ENCODE measurements around the gene EPB41. TPM values are rescaled to one million over a fixed set of nuclear protein-coding genes. Genes with fewer than 3 reads are reported as not detected.

Gene EPB41
- total and polyA plus RNA-seq, 2 experiments from 2014 or later: 0.89 to 1.5 TPM

- Histone ChIP-seq H3F3A (ENCODE audit: insufficient read depth) (no peaks in the 10 kb centered on the region), H2AFZ (no peak overlapping the region), H3K27me3 (replicated peaks; ENCODE audit: insufficient read depth) (no peaks in the 10 kb centered on the region), H3K9me2 (ENCODE audit: insufficient read depth) (no peaks in the 10 kb centered on the region), H3K4me3 (no peak overlapping the region), H3K79me2 (ENCODE audit: insufficient read depth) (no peaks in the 10 kb centered on the region), H3K9ac (no peak overlapping the region), H4K20me1 (ENCODE audit: insufficient read depth) (no peaks in the 10 kb centered on the region), H3K4me2 (ENCODE audit: unreplicated experiment) (no peak overlapping the region), H3K27ac (no peak overlapping the region), H3K9me3 (ENCODE audit: low read depth) (no peaks in the 10 kb centered on the region), H3K36me3 (ENCODE audit: low read depth) (no peaks in the 10 kb centered on the region), H3K4me1 (ENCODE audit: insufficient read depth) (no peaks in the 10 kb centered on the region)
- TF ChIP-seq EZH2phosphoT487 (IDR thresholded peaks at IDR 0.05; ENCODE audit: insufficient read depth, low read depth): no peak
- TF ChIP-seq EZH2 (IDR thresholded peaks at IDR 0.05; ENCODE audit: insufficient read depth, poor library complexity, severe bottlenecking): no peak
- DNase-seq: no peak
- 87 to 93% methylated on average over 3 of the region's 3 CpGs for WGBS, 2 experiments (ENCODE audit: low coverage in 1 of 2, low lambda C conversion rate in 2 of 2, missing lambda C conversion rate in 2 of 2)
- in situ Hi-C loops (cut with MboI): no loop called here
These were observed 66.8 kb downstream of the EPB41 start for GRCh38 chr1:28981210-28981609.

DNA sequence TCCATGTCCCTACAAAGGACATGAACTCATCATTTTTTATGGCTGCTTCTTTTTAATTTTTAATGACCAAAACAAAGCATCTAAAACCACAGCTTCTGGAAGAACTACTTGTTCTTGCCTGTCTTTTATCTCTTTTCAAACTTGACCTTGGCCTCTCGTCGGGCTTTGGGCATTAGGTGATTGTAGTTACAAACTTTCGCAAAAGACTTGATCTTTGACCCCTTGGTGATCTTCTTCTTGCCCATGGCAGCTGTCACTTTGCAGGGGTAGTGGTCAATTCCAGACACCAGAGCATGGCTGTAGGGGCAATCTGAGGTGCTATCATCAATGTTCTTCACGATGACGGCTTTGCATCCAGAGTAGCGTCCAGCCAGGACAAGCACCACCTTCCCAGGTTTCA is 67.8 kb downstream of the EPB41 start:
- in situ Hi-C loops (cut with MboI): no loop called here
- H3K4me2 ChIP-seq (ENCODE audit: unreplicated experiment): no peak overlapping the region
- no peak for DNase-seq
- H3K9ac ChIP-seq: no peak overlapping the region
- no peaks in the 10 kb centered on the region for H3F3A ChIP-seq (ENCODE audit: insufficient read depth)
- H3K9me2 ChIP-seq (ENCODE audit: insufficient read depth): no peaks in the 10 kb centered on the region
- H2AFZ ChIP-seq: no peak overlapping the region
- 89 to 91% methylated on average over 6 of the region's 6 CpGs for WGBS, 2 experiments (ENCODE audit: low coverage in 1 of 2, low lambda C conversion rate in 2 of 2, missing lambda C conversion rate in 2 of 2)
- H3K27ac ChIP-seq: no peak overlapping the region
- H3K9me3 ChIP-seq (ENCODE audit: low read depth): no peaks in the 10 kb centered on the region
- H3K79me2 ChIP-seq (ENCODE audit: insufficient read depth): no peaks in the 10 kb centered on the region
- H3K36me3 ChIP-seq (ENCODE audit: low read depth): no peaks in the 10 kb centered on the region
- H3K4me3 ChIP-seq: no peak overlapping the region
- no peaks in the 10 kb centered on the region for H4K20me1 ChIP-seq (ENCODE audit: insufficient read depth)
- no peaks in the 10 kb centered on the region for H3K27me3 ChIP-seq (replicated peaks; ENCODE audit: insufficient read depth)
- no peak for TF ChIP-seq EZH2 (IDR thresholded peaks at IDR 0.05; ENCODE audit: insufficient read depth, poor library complexity, severe bottlenecking)
- TF ChIP-seq EZH2phosphoT487 (IDR thresholded peaks at IDR 0.05; ENCODE audit: insufficient read depth, low read depth): no peak
- no peaks in the 10 kb centered on the region for H3K4me1 ChIP-seq (ENCODE audit: insufficient read depth)

DNA sequence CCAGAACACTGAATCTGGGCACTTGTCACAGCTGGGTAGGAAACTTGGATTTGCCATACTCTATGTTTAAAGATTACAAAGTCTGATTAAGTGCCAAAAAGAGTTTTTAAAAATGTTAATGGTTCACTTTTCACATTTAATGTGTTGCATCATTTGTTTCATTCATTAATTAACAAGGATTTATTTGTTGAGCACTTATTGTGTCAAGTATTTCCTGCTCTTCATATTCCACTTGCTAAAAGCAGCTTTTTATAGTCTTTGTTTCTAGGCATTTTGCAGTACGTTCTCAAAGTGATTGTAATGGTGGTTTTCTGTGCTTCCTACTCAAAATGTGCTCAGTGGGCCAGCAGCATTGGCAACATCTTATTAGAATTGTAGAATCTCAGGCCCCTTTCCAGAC is 68.7 kb downstream of the EPB41 start:
- in situ Hi-C loops (cut with MboI): no loop called here

DNA sequence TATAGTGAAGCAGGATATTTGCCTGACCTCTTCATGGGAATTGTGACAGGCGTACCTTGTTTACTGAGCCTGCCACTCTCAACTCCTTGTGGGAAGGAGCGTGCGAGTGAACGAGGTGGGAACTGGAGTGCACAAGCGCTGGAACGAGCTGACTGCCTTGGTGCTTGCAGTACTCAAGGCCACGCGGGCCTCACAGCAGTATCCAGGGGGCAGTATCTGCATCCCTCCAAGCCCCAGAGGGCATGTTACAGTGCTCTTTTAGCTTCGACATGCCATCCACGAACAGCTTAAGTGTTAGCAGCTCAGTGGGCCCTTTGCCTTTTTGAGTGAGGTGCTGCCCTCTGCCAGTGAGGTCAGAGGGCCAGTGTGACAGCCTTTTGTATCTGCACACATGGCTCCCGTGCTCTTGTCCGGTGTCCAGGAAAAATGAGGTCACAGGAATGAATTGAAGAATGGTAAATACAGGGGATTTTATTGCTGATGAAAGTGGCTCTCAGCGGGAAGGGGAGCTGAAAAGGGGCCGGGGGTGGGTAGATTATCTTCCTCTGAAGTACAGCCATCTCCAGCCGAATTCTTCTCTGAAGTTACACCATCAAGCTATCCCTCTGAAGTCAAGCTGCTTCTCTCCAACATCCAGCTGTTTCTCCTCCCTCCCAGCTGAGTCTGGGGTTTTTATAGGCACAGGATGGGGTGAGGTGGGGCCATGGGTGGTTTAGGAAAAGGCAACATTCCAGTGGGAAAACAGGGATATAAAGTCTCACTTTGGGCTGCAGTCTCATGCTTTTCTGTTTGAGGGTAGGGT is 69.3 kb downstream of the EPB41 start:
- no peaks in the 10 kb centered on the region for H3K36me3 ChIP-seq (ENCODE audit: low read depth)

More for the DNA sequence above, 68.7 kb downstream of the EPB41 start:
- Histone ChIP-seq H3K9me3 (ENCODE audit: low read depth) (no peaks in the 10 kb centered on the region), H3K36me3 (ENCODE audit: low read depth) (no peaks in the 10 kb centered on the region), H3F3A (ENCODE audit: insufficient read depth) (no peaks in the 10 kb centered on the region), H3K27ac (no peak overlapping the region), H3K79me2 (ENCODE audit: insufficient read depth) (no peaks in the 10 kb centered on the region), H3K4me3 (no peak overlapping the region), H4K20me1 (ENCODE audit: insufficient read depth) (no peaks in the 10 kb centered on the region), H2AFZ (no peak overlapping the region), H3K9ac (no peak overlapping the region), H3K27me3 (replicated peaks; ENCODE audit: insufficient read depth) (no peaks in the 10 kb centered on the region), H3K9me2 (ENCODE audit: insufficient read depth) (no peaks in the 10 kb centered on the region), H3K4me1 (ENCODE audit: insufficient read depth) (no peaks in the 10 kb centered on the region), H3K4me2 (ENCODE audit: unreplicated experiment) (no peak overlapping the region)
- 50 to 63% methylated on average over 1 of the region's 1 CpG for whole genome bisulfite sequencing, 2 experiments (ENCODE audit: low coverage in 1 of 2, low lambda C conversion rate in 2 of 2, missing lambda C conversion rate in 2 of 2)
- DNase-seq: no peak
- no peak for TF ChIP-seq EZH2 (IDR thresholded peaks at IDR 0.05; ENCODE audit: insufficient read depth, poor library complexity, severe bottlenecking)
- TF ChIP-seq EZH2phosphoT487 (IDR thresholded peaks at IDR 0.05; ENCODE audit: insufficient read depth, low read depth): no peak

More for the DNA sequence above, 69.3 kb downstream of the EPB41 start:
- H3K27me3 ChIP-seq (replicated peaks; ENCODE audit: insufficient read depth): no peaks in the 10 kb centered on the region
- no peaks in the 10 kb centered on the region for H4K20me1 ChIP-seq (ENCODE audit: insufficient read depth)
- WGBS, 2 experiments (ENCODE audit: low coverage in 1 of 2, low lambda C conversion rate in 2 of 2, missing lambda C conversion rate in 2 of 2): 76 to 78% methylated on average over 14 to 15 of the region's 15 CpGs
- H3K4me2 ChIP-seq (ENCODE audit: unreplicated experiment): no peak overlapping the region
- no peak overlapping the region for H2AFZ ChIP-seq
- H3K4me3 ChIP-seq: no peak overlapping the region
- TF ChIP-seq EZH2 (IDR thresholded peaks at IDR 0.05; ENCODE audit: insufficient read depth, poor library complexity, severe bottlenecking) (no peak), EZH2phosphoT487 (IDR thresholded peaks at IDR 0.05; ENCODE audit: insufficient read depth, low read depth) (no peak)
- H3K27ac ChIP-seq: no peak overlapping the region
- no peaks in the 10 kb centered on the region for H3F3A ChIP-seq (ENCODE audit: insufficient read depth)
- no peaks in the 10 kb centered on the region for H3K79me2 ChIP-seq (ENCODE audit: insufficient read depth)
- no peaks in the 10 kb centered on the region for H3K4me1 ChIP-seq (ENCODE audit: insufficient read depth)
- in situ Hi-C loops (cut with MboI): no loop called here
- H3K9me2 ChIP-seq (ENCODE audit: insufficient read depth): no peaks in the 10 kb centered on the region
- H3K9me3 ChIP-seq (ENCODE audit: low read depth): no peaks in the 10 kb centered on the region
- DNase-seq: no peak
- no peak overlapping the region for H3K9ac ChIP-seq

Data from GM23248 (cell line).